Measurements from ENCODE around the gene SMARCA2.

SMARCA2 gene

DNA sequence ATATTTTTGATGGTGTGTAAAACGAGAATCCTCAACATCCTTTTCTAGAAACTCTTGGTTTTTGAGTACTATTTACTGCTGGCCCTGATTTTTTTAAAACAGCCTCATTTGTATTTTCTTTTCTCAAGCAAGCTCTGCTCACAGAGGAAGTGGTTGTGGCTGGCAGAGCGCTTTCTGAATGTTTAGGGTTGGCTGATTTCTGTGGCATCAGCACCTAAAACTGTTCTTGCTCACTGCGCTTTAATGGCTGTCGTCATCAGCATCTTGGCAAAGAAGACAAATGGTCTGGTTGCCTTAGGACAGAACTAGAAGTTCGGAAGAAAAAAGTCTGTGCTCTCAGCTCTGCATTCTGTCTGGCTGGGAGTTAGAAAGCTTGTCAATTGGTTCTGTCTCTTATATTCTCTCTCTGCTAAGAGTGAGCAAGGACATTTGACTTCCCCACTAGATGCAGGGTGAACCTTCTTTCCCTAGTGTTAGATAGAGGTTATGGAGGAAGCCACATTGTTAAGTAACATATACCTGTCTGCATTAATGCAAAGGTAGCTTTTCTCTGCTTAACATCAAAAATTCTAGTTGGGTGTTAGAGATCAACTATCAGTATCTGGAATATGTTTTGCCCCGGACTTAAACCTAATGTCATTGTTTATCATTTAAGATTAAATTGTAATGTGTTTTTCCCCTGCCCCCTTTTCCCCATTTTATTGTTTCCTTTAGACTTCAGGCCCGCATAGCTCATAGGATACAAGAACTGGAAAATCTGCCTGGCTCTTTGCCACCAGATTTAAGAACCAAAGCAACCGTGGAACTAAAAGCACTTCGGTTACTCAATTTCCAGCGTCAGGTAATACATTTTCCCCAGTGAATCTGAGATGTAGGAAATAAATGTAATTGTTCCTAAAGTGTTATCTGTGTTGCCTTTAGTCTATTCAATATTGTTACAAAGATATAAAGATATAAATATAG lies 39.0 kb downstream of the SMARCA2 start:
- Histone ChIP-seq H3K36me3 (ENCODE audit: control insufficient read depth, insufficient read depth, low read length) (no peaks in the 10 kb centered on the region), H3K9ac (ENCODE audit: low read length) (no peak overlapping the region), H3K4me1 (ENCODE audit: control insufficient read depth, insufficient read depth, low read length) (no peaks in the 10 kb centered on the region), H3K9me3 (ENCODE audit: control insufficient read depth, low read length) (no peaks in the 10 kb centered on the region), H3K4me3 (ENCODE audit: low read length) (no peak overlapping the region), H3K27me3 (ENCODE audit: control insufficient read depth, insufficient read depth, low read length) (no peaks in the 10 kb centered on the region)

DNA sequence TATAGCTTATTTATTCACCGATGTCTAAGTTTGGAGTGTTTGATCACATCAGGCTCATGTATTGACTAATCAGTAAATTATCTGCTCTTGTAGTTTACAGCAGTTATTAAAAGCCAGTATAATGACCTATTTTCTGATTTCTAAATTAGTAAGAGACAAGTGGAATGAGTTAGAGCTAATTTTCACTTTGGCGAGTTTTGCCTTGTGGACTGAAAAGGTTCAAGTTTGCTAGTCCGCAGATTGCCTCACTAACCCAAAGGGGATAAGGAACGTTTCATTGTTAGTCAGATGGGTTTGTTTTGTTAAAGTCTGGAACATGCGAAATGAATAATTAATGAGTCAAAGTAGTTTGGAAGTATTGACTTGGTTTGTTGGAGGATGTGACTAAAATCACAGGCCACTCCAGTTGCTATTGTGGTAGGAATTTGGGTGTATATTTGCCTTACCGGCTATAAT lies 40.1 kb downstream of the SMARCA2 start:
- H3K27me3 ChIP-seq (ENCODE audit: control insufficient read depth, insufficient read depth, low read length), result no peaks in the 10 kb centered on the region
- H3K9ac ChIP-seq (ENCODE audit: low read length), result no peak overlapping the region
- no peak overlapping the region for H3K4me3 ChIP-seq (ENCODE audit: low read length)
- no peaks in the 10 kb centered on the region for H3K36me3 ChIP-seq (ENCODE audit: control insufficient read depth, insufficient read depth, low read length)
- no peaks in the 10 kb centered on the region for H3K9me3 ChIP-seq (ENCODE audit: control insufficient read depth, low read length)
- no peaks in the 10 kb centered on the region for H3K4me1 ChIP-seq (ENCODE audit: control insufficient read depth, insufficient read depth, low read length)

DNA sequence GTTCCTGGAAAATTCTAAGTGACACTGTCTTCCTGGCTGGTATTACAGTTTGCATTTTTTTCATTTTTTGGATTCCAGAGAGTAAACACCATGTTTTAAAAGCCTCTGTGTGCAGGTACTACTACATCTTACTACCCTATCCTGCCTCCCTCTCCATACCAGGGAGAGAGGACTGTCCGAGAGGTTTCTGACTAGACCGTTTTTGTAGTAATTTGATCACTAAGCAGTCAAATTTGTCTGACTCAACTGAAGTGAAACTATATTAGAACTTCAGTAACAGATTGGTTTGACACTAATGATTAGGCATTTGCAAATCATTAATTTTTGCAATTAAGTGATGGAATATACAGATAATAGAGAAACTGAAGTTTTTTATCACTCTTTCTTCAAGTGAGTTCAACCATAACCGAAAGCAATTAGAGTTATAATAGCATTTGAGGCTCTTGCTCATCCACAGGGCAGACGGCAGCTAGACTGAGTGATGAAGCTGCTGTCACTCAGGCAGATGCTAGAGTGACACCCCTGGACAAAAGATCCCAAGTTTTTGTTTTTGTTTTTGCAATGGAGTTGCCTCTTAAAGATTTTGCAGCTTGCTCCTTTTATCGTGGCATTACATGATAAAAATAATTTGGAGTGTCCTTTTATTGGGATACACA lies 44.3 kb downstream of the SMARCA2 start:
- Histone ChIP-seq H3K36me3 (ENCODE audit: control insufficient read depth, insufficient read depth, low read length) (no peaks in the 10 kb centered on the region), H3K9me3 (ENCODE audit: control insufficient read depth, low read length) (no peaks in the 10 kb centered on the region), H3K4me1 (ENCODE audit: control insufficient read depth, insufficient read depth, low read length) (no peaks in the 10 kb centered on the region), H3K4me3 (ENCODE audit: low read length) (no peak overlapping the region), H3K9ac (ENCODE audit: low read length) (no peak overlapping the region), H3K27me3 (ENCODE audit: control insufficient read depth, insufficient read depth, low read length) (no peaks in the 10 kb centered on the region)

DNA sequence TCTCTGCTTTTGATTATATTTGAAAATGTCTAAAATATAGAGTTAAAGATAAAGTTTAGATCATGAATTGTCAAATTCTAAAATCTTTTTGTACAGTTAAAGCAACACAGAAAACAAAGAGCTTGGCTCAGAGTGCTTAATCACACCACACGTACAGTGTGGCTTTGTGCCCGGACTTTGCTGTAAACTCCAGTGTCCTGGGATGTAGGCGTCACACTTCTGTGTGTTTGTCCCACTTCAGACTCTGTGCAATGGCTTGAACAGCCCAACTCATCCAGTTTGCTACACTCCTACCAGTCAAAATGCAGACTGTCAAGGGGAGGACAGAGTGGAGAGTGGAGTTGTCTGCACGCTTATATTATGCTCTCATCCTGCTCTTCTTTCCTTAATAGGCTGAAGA lies 45.3 kb downstream of the SMARCA2 start:
- no peak overlapping the region for H3K9ac ChIP-seq (ENCODE audit: low read length)
- no peaks in the 10 kb centered on the region for H3K27me3 ChIP-seq (ENCODE audit: control insufficient read depth, insufficient read depth, low read length)
- H3K9me3 ChIP-seq (ENCODE audit: control insufficient read depth, low read length), result no peaks in the 10 kb centered on the region
- no peaks in the 10 kb centered on the region for H3K4me1 ChIP-seq (ENCODE audit: control insufficient read depth, insufficient read depth, low read length)
- H3K4me3 ChIP-seq (ENCODE audit: low read length), result no peak overlapping the region
- H3K36me3 ChIP-seq (ENCODE audit: control insufficient read depth, insufficient read depth, low read length), result no peaks in the 10 kb centered on the region

DNA sequence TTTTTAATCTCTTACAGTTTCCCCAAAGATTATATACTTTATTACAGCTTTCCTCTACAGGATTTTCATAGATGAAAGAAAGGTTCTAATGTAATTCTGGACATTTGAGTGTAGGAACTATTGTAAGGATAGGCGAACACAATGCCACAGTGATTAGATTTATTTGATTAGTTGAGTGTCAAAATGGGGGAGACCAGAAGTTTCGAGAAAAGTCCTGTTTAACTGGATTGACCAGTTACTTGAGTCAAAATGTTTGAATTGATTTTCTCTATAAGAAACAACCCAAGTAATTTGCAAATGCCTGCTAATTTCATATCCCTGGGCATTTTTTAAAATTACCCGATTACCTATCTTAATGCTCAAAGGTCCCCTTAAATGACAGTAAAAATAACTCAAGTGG lies 50.6 kb downstream of the SMARCA2 start:
- no peaks in the 10 kb centered on the region for H3K36me3 ChIP-seq (ENCODE audit: control insufficient read depth, insufficient read depth, low read length)
- no peaks in the 10 kb centered on the region for H3K27me3 ChIP-seq (ENCODE audit: control insufficient read depth, insufficient read depth, low read length)
- H3K4me3 ChIP-seq (ENCODE audit: low read length), result no peak overlapping the region
- H3K4me1 ChIP-seq (ENCODE audit: control insufficient read depth, insufficient read depth, low read length), result no peaks in the 10 kb centered on the region
- no peaks in the 10 kb centered on the region for H3K9me3 ChIP-seq (ENCODE audit: control insufficient read depth, low read length)
- H3K9ac ChIP-seq (ENCODE audit: low read length), result no peak overlapping the region

DNA sequence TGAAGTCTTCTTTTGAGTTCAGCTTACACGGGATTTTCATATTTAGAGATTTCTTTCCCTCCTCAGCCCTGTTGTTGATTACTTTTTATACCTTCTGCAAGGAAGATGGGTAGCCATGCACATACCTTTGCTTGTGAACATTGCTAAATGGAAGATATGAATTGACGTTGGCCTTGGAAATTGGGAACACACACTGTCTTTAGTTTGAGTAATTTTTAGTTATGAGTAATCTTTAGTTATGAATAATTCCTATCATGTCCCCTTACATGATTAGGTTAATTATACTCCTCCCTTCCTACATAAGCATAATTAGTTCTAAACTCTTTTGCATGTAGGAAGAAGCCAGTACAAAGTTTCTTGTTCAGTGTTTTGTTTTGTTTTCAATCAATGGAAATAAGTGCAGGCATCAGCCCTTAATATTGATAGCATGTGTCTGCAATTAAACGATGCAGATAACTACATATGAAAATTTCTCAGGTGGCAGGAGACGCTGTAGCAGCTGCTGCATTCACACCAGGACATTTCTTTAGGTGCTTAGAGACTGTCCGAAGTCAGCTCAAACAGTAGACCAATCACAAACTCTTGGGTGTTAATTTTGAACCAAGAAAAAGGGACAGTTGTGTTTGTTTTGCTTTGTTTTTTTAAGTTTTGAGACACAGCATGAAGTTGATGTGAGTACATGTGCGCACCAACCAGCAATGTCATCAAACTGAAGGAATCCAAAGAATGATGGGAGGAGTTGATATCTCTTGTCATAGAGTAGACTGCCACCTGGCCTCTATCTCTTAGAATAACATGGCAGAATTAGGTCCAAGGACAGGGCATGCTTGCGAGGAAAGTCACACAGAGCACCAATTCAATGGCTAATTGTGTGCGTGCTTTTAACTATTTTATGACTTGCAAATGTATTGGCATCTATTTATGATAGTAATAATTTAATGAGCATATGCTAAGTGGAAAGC lies 51.4 kb downstream of the SMARCA2 start:
- Histone ChIP-seq H3K9me3 (ENCODE audit: control insufficient read depth, low read length) (no peaks in the 10 kb centered on the region), H3K36me3 (ENCODE audit: control insufficient read depth, insufficient read depth, low read length) (no peaks in the 10 kb centered on the region), H3K4me3 (ENCODE audit: low read length) (no peak overlapping the region), H3K9ac (ENCODE audit: low read length) (no peak overlapping the region), H3K4me1 (ENCODE audit: control insufficient read depth, insufficient read depth, low read length) (no peaks in the 10 kb centered on the region), H3K27me3 (ENCODE audit: control insufficient read depth, insufficient read depth, low read length) (no peaks in the 10 kb centered on the region)

DNA sequence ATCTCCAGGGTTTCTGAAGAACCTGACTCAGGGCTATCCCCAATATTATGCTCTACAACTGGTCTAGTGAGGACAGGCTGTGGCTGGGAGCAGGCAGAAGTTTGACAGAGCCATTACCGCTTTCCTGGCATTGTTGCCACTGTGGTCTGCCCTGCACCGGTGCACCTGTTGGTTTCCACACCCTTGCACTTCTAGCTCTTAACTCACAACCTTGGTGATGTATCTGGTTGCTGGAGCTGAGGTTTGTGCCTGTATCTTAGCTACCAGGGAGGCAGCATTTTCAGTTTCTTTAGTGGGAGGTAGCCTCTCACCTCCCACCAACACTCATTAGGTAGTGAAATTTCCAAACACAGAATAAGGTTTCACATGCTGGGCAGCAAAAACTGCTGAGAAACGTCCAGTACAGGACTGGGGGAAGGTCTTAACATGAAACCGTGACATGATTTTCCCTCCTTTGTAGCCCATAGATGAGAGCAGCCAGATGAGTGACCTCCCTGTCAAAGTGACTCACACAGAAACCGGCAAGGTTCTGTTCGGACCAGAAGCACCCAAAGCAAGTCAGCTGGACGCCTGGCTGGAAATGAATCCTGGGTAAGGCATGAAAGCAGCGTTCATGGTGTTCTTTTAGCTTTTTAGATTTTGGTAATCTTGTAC lies 57.7 kb downstream of the SMARCA2 start:
- H3K9me3 ChIP-seq (ENCODE audit: control insufficient read depth, low read length), result no peaks in the 10 kb centered on the region
- H3K4me3 ChIP-seq (ENCODE audit: low read length), result no peak overlapping the region
- H3K9ac ChIP-seq (ENCODE audit: low read length), result no peak overlapping the region
- H3K36me3 ChIP-seq (ENCODE audit: control insufficient read depth, insufficient read depth, low read length), result no peaks in the 10 kb centered on the region
- no peaks in the 10 kb centered on the region for H3K27me3 ChIP-seq (ENCODE audit: control insufficient read depth, insufficient read depth, low read length)
- H3K4me1 ChIP-seq (ENCODE audit: control insufficient read depth, insufficient read depth, low read length), result no peaks in the 10 kb centered on the region

DNA sequence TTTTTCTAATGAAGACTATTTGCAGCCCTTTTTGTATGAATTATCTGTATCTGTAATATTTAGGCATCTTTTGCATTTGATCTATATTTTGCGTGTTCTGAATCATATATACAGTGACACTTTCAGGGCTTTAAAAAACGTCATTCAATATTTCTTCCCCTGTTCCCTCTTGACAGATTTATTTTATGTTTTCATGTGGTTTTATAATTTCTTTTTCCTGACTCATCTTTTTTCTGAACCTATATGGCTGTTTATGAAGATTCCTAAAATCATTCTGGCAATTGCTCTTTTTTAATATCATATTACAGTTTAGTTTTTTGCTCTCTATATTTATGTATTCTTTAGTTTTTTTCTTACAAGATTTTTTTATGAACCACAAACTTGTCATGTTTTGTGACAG lies 67.6 kb downstream of the SMARCA2 start:
- Histone ChIP-seq H3K4me3 (ENCODE audit: low read length) (no peak overlapping the region), H3K9ac (ENCODE audit: low read length) (no peak overlapping the region), H3K36me3 (ENCODE audit: control insufficient read depth, insufficient read depth, low read length) (peaks cover 3% of the 10 kb centered on the region)

DNA sequence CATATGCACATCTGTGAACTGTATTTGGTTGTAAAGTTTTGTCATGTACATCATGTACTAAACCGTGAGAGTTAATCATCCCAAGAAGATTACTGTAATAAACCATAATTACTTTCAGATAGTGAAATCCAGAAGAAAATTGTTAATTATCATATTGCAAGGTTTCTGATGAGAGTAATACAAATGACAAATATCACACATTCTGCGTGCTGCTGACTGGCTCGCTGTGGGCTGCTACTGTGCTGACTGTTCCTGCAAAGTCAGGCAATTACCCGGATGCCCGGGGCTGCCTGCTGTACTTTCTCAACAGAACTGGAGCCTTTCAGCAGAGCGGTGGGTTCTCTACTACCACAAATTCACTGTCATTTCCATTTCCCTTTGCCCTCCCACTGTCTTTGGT lies 68.3 kb downstream of the SMARCA2 start:
- Histone ChIP-seq H3K9me3 (ENCODE audit: control insufficient read depth, low read length) (no peaks in the 10 kb centered on the region), H3K4me3 (ENCODE audit: low read length) (no peak overlapping the region), H3K4me1 (ENCODE audit: control insufficient read depth, insufficient read depth, low read length) (no peaks in the 10 kb centered on the region), H3K36me3 (ENCODE audit: control insufficient read depth, insufficient read depth, low read length) (peaks cover 3% of the 10 kb centered on the region), H3K27me3 (ENCODE audit: control insufficient read depth, insufficient read depth, low read length) (no peaks in the 10 kb centered on the region), H3K9ac (ENCODE audit: low read length) (no peak overlapping the region)

More for the DNA sequence above, 67.6 kb downstream of the SMARCA2 start:
- no peaks in the 10 kb centered on the region for H3K27me3 ChIP-seq (ENCODE audit: control insufficient read depth, insufficient read depth, low read length)
- no peaks in the 10 kb centered on the region for H3K4me1 ChIP-seq (ENCODE audit: control insufficient read depth, insufficient read depth, low read length)
- no peaks in the 10 kb centered on the region for H3K9me3 ChIP-seq (ENCODE audit: control insufficient read depth, low read length)

DNA sequence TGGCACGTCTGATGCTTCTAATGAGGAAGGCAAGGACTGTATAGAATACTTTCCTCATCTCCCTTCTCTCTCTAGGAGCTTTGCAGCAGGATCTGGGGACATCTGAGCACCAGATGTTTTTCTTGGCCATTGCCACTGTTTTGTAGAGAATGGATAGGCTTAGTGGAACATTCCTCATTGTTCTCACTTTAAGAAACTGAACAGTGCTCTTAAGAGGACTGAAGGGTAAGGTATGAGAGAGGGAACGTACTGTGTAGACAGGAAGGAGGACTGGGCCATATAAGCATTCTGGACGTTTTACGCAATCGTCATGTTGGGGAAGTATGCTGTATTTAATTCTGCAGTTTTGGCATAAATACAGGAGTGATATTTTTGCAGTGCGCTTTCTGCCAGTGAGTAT lies 70.6 kb downstream of the SMARCA2 start:
- no peaks in the 10 kb centered on the region for H3K9me3 ChIP-seq (ENCODE audit: control insufficient read depth, low read length)
- no peak overlapping the region for H3K9ac ChIP-seq (ENCODE audit: low read length)
- H3K4me3 ChIP-seq (ENCODE audit: low read length), result no peak overlapping the region
- H3K27me3 ChIP-seq (ENCODE audit: control insufficient read depth, insufficient read depth, low read length), result no peaks in the 10 kb centered on the region
- H3K36me3 ChIP-seq (ENCODE audit: control insufficient read depth, insufficient read depth, low read length), result peaks cover 3% of the 10 kb centered on the region
- no peaks in the 10 kb centered on the region for H3K4me1 ChIP-seq (ENCODE audit: control insufficient read depth, insufficient read depth, low read length)

DNA sequence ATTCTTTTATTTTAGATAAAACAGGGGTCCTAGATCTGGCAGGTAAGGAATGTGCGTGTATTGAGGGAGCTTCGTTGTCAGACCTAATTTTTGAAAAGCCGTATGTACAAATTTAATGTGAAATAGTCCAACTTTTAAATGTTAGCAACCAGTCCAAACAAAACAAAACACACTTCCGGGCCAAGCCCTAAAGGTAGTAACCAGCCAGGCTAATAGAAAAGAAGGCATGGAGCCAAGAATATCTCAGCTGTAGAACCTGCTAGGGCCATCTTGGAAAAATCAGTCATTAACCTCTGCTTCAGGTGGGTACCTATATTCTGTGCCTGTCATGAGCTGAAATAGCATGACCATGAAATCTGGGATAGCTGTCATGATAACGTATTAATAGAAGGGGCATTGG lies 71.0 kb downstream of the SMARCA2 start:
- Histone ChIP-seq H3K4me1 (ENCODE audit: control insufficient read depth, insufficient read depth, low read length) (no peaks in the 10 kb centered on the region), H3K9ac (ENCODE audit: low read length) (no peak overlapping the region), H3K4me3 (ENCODE audit: low read length) (no peak overlapping the region), H3K27me3 (ENCODE audit: control insufficient read depth, insufficient read depth, low read length) (no peaks in the 10 kb centered on the region), H3K36me3 (ENCODE audit: control insufficient read depth, insufficient read depth, low read length) (peaks cover 3% of the 10 kb centered on the region), H3K9me3 (ENCODE audit: control insufficient read depth, low read length) (no peaks in the 10 kb centered on the region)

Data from mucosa of stomach (tissue), 1 donor.